Embryonic facial prominence (tissue), 1 donor: ENCODE results near the gene CSTF1.
"Not testable (repeated sequence)": the region's sequence is repeated elsewhere in the genome, so short reads cannot be mapped to it uniquely, and the experiment has no call there.

ENCODE experiments used
- DNase-seq: peaks from one replicate; pipeline ENCODE4 v3.0.0-alpha.2; 2016; ENCODE audit errors: extremely low spot score

Gene CSTF1

GRCh38 chr20:56409521-56409920, 17.1 kb downstream of the CSTF1 start:
- no peak for DNase-seq

- DNase-seq: no peak
Observed at GRCh38 chr20:56409956-56410355, 17.5 kb downstream of the CSTF1 start.

GRCh38 chr20:56411287-56411686, 18.8 kb downstream of the CSTF1 start:
- not testable (repeated sequence) for DNase-seq

GRCh38 chr20:56411759-56412472, 19.5 kb downstream of the CSTF1 start, which contains the start of gene CASS4:
Gene CASS4, plus strand, starts transcription at chr20:56412260. Its CDS starts 199 bp downstream, at chr20:56412459.
- DNase-seq: no peak

- no peak for DNase-seq
Observed at GRCh38 chr20:56412473-56412790, 20.0 kb downstream of the CSTF1 start.

GRCh38 chr20:56412949-56413348, 20.5 kb downstream of the CSTF1 start:
- DNase-seq: no peak

- DNase-seq: no peak
Observed at GRCh38 chr20:56414842-56415765, 22.7 kb downstream of the CSTF1 start.

GRCh38 chr20:56417402-56417801, 25.0 kb downstream of the CSTF1 start:
- no peak for DNase-seq

- DNase-seq: no peak
Observed at GRCh38 chr20:56417911-56418310, 25.5 kb downstream of the CSTF1 start.

GRCh38 chr20:56418385-56418861, 26.0 kb downstream of the CSTF1 start:
- DNase-seq: no peak

GRCh38 chr20:56420028-56420427, 27.6 kb downstream of the CSTF1 start:
- DNase-seq: no peak

GRCh38 chr20:56420940-56421688, 28.7 kb downstream of the CSTF1 start:
- no peak for DNase-seq

- DNase-seq: no peak
Observed at GRCh38 chr20:56422076-56422823, 29.8 kb downstream of the CSTF1 start.

- no peak for DNase-seq
Observed at GRCh38 chr20:56422824-56423189, 30.4 kb downstream of the CSTF1 start.

GRCh38 chr20:56423211-56423610, 30.8 kb downstream of the CSTF1 start:
- no peak for DNase-seq

- DNase-seq: no peak
Observed at GRCh38 chr20:56423886-56424285, 31.4 kb downstream of the CSTF1 start.

GRCh38 chr20:56424931-56425330, 32.5 kb downstream of the CSTF1 start:
- no peak for DNase-seq

- DNase-seq: no peak
Observed at GRCh38 chr20:56426026-56426425, 33.6 kb downstream of the CSTF1 start.

- DNase-seq: no peak
Observed at GRCh38 chr20:56426926-56427325, 34.5 kb downstream of the CSTF1 start.

- DNase-seq: no peak
Observed at GRCh38 chr20:56427797-56428196, 35.4 kb downstream of the CSTF1 start.

GRCh38 chr20:56428410-56428809, 36.0 kb downstream of the CSTF1 start:
- DNase-seq: no peak
